MCF 10A (cell line): ENCODE measurements around the gene PIK3CG. TPM values are rescaled to one million over a fixed set of nuclear protein-coding genes. Genes with fewer than 3 reads are reported as not detected.
"Not testable (repeated sequence)": the region's sequence is repeated elsewhere in the genome, so short reads cannot be mapped to it uniquely, and the experiment has no call there.

Experiments used
- BruUV-seq: library from RNA; stranded (reverse); fragments of 400-500 nt; replicated peaks from 2 replicates; lab custom pipeline; 2021; lab: Mats Ljungman, UMichigan
- CTCF ChIA-PET: fragments of 300-600 bp; sonication (Branson Sonifier 250); formaldehyde crosslinking; extraction: SDS; loops from one replicate; lab custom pipeline; 2021; ENCODE audit warnings: antibody characterized with exemption, inconsistent platforms; lab: Yijun Ruan, JAX
- POLR2A ChIA-PET: fragments of 300-600, 350-650 bp; sonication (Branson Sonifier 250); formaldehyde crosslinking; extraction: SDS; loops from one replicate; lab custom pipeline; 2020; ENCODE audit warnings: antibody characterized with exemption, inconsistent platforms; lab: Yijun Ruan, JAX
- DNase-seq: peaks from one replicate; pipeline ENCODE4 v3.0.0-alpha.2; 2018; ENCODE audit not compliant: unreplicated experiment
- H3K27ac Mint-ChIP-seq: one replicate; pipeline ENCODE4 v1.8.0; 2022; ENCODE audit warnings: mild to moderate bottlenecking, low read depth, mixed read lengths; ENCODE audit not compliant: unreplicated experiment
- H3K27me3 Mint-ChIP-seq: one replicate; pipeline ENCODE4 v1.8.0; 2022; ENCODE audit warnings: mixed read lengths; ENCODE audit not compliant: insufficient read depth, unreplicated experiment
- H3K36me3 Mint-ChIP-seq: one replicate; pipeline ENCODE4 v1.8.0; 2022; ENCODE audit warnings: mild to moderate bottlenecking, moderate library complexity, mixed read lengths; ENCODE audit not compliant: insufficient read depth, unreplicated experiment
- H3K4me1 Mint-ChIP-seq: one replicate; pipeline ENCODE4 v1.8.0; 2022; ENCODE audit warnings: mixed read lengths; ENCODE audit not compliant: insufficient read depth, unreplicated experiment
- H3K4me3 Mint-ChIP-seq: one replicate; pipeline ENCODE4 v1.8.0; 2022; ENCODE audit warnings: mild to moderate bottlenecking, moderate library complexity, mixed read lengths; ENCODE audit not compliant: unreplicated experiment
- H3K9me3 Mint-ChIP-seq: one replicate; pipeline ENCODE4 v1.8.0; 2022; ENCODE audit warnings: mixed read lengths; ENCODE audit not compliant: unreplicated experiment
- intact Hi-C: fragments of 100-400 bp; cut with micrococcal nuclease; formaldehyde crosslinking; loops from 2 replicates; pipeline ENCODE4 v1.14.1; 2022
- total RNA-seq: library from RNA; stranded (reverse); gene quantifications from 2 replicates; pipeline ENCODE4 v1.2.3, GENCODE V29; 2022
- TF ChIP-seq, protein P1 (sequence below): fragments of 200-600 bp; IDR thresholded peaks from one replicate; pipeline ENCODE4 v1.8.0; 2022; ENCODE audit warnings: antibody characterized with exemption, mild to moderate bottlenecking; ENCODE audit not compliant: unreplicated experiment

The PIK3CG gene
- total RNA-seq, 1 experiment from 2014 or later: not detected

- no peak overlapping the region for H3K27ac Mint-ChIP-seq
- ChIA-PET CTCF (no interaction called here), POLR2A (no interaction called here)
- H3K4me1 Mint-ChIP-seq: no peaks in the 10 kb centered on the region
- no TSS peak for BruUV-seq
- H3K36me3 Mint-ChIP-seq: no peaks in the 10 kb centered on the region
- TF ChIP-seq, protein P1, sequence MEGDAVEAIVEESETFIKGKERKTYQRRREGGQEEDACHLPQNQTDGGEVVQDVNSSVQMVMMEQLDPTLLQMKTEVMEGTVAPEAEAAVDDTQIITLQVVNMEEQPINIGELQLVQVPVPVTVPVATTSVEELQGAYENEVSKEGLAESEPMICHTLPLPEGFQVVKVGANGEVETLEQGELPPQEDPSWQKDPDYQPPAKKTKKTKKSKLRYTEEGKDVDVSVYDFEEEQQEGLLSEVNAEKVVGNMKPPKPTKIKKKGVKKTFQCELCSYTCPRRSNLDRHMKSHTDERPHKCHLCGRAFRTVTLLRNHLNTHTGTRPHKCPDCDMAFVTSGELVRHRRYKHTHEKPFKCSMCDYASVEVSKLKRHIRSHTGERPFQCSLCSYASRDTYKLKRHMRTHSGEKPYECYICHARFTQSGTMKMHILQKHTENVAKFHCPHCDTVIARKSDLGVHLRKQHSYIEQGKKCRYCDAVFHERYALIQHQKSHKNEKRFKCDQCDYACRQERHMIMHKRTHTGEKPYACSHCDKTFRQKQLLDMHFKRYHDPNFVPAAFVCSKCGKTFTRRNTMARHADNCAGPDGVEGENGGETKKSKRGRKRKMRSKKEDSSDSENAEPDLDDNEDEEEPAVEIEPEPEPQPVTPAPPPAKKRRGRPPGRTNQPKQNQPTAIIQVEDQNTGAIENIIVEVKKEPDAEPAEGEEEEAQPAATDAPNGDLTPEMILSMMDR: no peak
- no peaks in the 10 kb centered on the region for H3K9me3 Mint-ChIP-seq
- DNase-seq: no peak
- intact Hi-C loops: no loop called here
- no peak overlapping the region for H3K4me3 Mint-ChIP-seq
- H3K27me3 Mint-ChIP-seq: peaks cover 49% of the 10 kb centered on the region
Measured at GRCh38 chr7:106896231-106896630, 31.1 kb downstream of the PIK3CG start.

DNA sequence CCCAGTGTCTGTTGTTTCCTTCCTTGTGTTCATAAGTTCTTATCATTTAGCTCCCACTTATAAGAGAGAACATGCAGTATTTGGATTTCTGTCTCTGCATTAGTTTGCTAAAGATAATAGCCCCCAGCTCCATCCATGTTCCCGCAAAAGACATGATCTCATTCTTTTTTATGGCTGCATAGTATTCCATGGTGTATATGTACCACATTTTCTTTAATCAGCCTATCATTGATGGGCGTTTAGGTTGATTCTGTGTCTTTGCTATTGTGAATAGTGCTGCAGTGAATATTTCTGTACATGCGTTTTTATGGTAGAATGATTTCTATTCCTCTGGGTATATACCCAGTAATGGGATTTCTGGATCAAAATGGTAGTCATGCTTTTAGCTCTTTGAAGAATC is 32.5 kb downstream of the PIK3CG start:
- CTCF ChIA-PET, H3K4me3 Mint-ChIP-seq, H3K27ac Mint-ChIP-seq, DNase-seq, BruUV-seq, H3K9me3 Mint-ChIP-seq, H3K36me3 Mint-ChIP-seq, H3K4me1 Mint-ChIP-seq, POLR2A ChIA-PET, intact Hi-C loops: not testable (repeated sequence)
- H3K27me3 Mint-ChIP-seq: peaks cover 62% of the 10 kb centered on the region

GRCh38 chr7:106898967-106899366 is 33.9 kb downstream of the PIK3CG start:
- H3K4me1 Mint-ChIP-seq, CTCF ChIA-PET, H3K36me3 Mint-ChIP-seq, BruUV-seq, DNase-seq, intact Hi-C loops, H3K27ac Mint-ChIP-seq, H3K4me3 Mint-ChIP-seq, POLR2A ChIA-PET, H3K9me3 Mint-ChIP-seq: not testable (repeated sequence)
- H3K27me3 Mint-ChIP-seq: peaks cover 63% of the 10 kb centered on the region

DNA sequence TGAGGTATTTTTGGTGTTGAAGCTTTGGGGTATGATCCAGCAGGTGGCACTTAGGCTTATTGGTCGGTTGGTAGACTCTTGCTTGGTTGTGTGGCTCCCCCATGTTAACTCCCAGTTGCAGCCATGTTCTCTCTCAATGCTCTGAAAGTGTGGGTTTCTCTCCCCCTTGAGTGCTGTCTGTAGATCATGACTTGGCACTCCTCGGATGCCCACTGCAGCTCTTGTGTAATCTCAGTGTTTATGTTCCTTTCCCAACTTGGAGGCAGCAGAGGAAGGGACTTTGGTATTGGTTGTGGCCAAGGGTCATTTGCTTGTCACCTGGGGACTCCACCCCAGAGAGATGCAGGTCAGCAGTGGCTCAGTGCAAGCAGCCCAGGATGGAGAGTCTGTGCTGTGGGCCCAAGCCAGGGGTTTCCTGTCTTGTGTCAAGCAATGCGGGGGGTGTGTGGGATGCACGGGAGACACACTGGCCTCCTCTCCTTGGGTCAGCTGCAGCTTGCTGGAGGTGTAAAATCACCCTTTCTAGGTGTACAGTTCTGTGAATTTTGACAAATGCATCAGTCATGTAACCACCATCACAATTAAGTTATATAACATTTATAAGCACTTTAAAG is 36.9 kb downstream of the PIK3CG start:
- TF ChIP-seq, protein P1: no peak
- no TSS peak for BruUV-seq
- Mint-ChIP-seq H3K27me3 (peaks cover 76% of the 10 kb centered on the region), H3K4me3 (no peak overlapping the region), H3K27ac (no peak overlapping the region), H3K36me3 (no peaks in the 10 kb centered on the region), H3K4me1 (no peaks in the 10 kb centered on the region), H3K9me3 (no peaks in the 10 kb centered on the region)
- ChIA-PET POLR2A (no interaction called here), CTCF (no interaction called here)
- no peak for DNase-seq
- intact Hi-C loops: no loop called here

GRCh38 chr7:106905734-106906133 is 40.7 kb downstream of the PIK3CG start:
- no peaks in the 10 kb centered on the region for H3K4me1 Mint-ChIP-seq
- DNase-seq: no peak
- H3K27ac Mint-ChIP-seq: no peak overlapping the region
- intact Hi-C loops: no loop called here
- H3K4me3 Mint-ChIP-seq: no peak overlapping the region
- no peaks in the 10 kb centered on the region for H3K9me3 Mint-ChIP-seq
- no peaks in the 10 kb centered on the region for H3K36me3 Mint-ChIP-seq
- H3K27me3 Mint-ChIP-seq: peaks cover 46% of the 10 kb centered on the region
- ChIA-PET CTCF (no interaction called here), POLR2A (no interaction called here)
- no TSS peak for BruUV-seq
- TF ChIP-seq, protein P1: no peak
